ENCODE results near the gene SLC3A2. TPM values are rescaled to one million over a fixed set of nuclear protein-coding genes. Genes with fewer than 3 reads are reported as not detected.

The SLC3A2 gene
- total and polyA plus RNA-seq, 2 of the 13 experiments (the other 11 are each of a cell fraction or from before 2014, with no cell fraction given) = 213 to 226 TPM

DNA sequence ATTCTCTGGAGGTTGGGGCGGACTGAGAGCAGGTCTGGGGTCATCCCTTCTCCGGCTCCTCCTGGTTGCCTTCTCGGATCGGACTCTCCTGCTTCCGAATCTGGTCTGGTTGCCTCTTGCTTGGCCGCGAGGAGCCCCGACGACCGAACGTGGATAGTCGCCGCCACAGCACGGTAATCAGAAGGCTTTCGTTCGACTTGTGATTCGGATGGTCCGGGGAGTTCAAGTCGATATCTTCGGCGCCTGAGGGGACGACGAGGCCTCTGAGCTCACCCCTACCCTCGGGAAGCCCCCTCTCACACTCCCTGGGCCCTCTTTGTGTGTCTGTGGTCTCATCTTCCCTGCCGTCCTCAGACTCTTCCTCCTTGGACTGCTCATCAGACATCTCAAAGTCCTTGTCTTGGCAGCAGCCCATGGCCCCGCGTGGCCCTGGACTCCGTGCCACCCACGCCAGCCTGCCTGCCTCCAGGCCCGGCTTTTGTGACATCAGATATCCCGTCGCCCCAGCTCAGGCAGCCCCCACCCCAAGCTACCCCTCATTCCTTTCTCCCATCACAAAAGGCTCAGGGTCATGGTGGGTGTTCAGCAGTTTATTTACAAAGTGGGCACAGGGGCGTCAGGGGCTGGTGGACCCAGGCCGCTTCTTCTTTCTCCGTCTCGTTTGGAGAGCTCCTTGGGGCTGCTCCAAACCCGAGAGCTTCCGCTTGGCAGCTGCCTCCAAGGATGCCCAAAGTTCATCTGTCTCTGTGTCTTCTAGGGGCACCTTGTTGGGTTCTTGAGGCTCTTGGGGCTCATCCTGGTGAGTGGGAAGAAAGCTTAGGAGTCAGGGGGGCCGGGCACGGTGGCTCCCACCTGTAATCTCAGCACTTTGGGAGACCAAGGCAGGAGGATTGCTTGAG is 48.1 kb upstream of the SLC3A2 start, which contains the start of gene TEX54 (continued):
- TF ChIP-seq, protein P1, sequence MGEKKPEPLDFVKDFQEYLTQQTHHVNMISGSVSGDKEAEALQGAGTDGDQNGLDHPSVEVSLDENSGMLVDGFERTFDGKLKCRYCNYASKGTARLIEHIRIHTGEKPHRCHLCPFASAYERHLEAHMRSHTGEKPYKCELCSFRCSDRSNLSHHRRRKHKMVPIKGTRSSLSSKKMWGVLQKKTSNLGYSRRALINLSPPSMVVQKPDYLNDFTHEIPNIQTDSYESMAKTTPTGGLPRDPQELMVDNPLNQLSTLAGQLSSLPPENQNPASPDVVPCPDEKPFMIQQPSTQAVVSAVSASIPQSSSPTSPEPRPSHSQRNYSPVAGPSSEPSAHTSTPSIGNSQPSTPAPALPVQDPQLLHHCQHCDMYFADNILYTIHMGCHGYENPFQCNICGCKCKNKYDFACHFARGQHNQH (CRISPR knock-in tag; IDR thresholded peaks at IDR 0.05) = no peak
- TF ChIP-seq NFIB (CRISPR knock-in tag; IDR thresholded peaks at IDR 0.05; ENCODE audit: borderline replicate concordance) (no peak), ZNF3 (CRISPR knock-in tag; IDR thresholded peaks at IDR 0.05) (no peak), RBAK (CRISPR knock-in tag; IDR thresholded peaks at IDR 0.05) (no peak), ZNF530 (CRISPR knock-in tag; IDR thresholded peaks at IDR 0.05; ENCODE audit: low read depth) (no peak), REXO4 (CRISPR knock-in tag; IDR thresholded peaks at IDR 0.05; ENCODE audit: borderline replicate concordance) (no peak), ZBTB8A (CRISPR knock-in tag; IDR thresholded peaks at IDR 0.05; ENCODE audit: borderline replicate concordance, low read depth) (no peak), ZNF790 (CRISPR knock-in tag; IDR thresholded peaks at IDR 0.05; ENCODE audit: borderline replicate concordance) (no peak), AKAP8 (CRISPR knock-in tag; IDR thresholded peaks at IDR 0.05) (no peak), GABPB1 (CRISPR knock-in tag; IDR thresholded peaks at IDR 0.05) (no peak), AGO2 (optimal IDR thresholded peaks at IDR 0.05; ENCODE audit: low read depth, low read length) (peak; percentile 91), RXRA (CRISPR knock-in tag; IDR thresholded peaks at IDR 0.05) (no peak)
- TF ChIP-seq, protein P2, sequence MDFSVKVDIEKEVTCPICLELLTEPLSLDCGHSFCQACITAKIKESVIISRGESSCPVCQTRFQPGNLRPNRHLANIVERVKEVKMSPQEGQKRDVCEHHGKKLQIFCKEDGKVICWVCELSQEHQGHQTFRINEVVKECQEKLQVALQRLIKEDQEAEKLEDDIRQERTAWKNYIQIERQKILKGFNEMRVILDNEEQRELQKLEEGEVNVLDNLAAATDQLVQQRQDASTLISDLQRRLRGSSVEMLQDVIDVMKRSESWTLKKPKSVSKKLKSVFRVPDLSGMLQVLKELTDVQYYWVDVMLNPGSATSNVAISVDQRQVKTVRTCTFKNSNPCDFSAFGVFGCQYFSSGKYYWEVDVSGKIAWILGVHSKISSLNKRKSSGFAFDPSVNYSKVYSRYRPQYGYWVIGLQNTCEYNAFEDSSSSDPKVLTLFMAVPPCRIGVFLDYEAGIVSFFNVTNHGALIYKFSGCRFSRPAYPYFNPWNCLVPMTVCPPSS (IDR thresholded peaks at IDR 0.05) = no peak
- TF ChIP-seq, protein P3, sequence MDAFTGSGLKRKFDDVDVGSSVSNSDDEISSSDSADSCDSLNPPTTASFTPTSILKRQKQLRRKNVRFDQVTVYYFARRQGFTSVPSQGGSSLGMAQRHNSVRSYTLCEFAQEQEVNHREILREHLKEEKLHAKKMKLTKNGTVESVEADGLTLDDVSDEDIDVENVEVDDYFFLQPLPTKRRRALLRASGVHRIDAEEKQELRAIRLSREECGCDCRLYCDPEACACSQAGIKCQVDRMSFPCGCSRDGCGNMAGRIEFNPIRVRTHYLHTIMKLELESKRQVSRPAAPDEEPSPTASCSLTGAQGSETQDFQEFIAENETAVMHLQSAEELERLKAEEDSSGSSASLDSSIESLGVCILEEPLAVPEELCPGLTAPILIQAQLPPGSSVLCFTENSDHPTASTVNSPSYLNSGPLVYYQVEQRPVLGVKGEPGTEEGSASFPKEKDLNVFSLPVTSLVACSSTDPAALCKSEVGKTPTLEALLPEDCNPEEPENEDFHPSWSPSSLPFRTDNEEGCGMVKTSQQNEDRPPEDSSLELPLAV (CRISPR knock-in tag; conservative IDR thresholded peaks at IDR 0.05; ENCODE audit: low read depth) = no peak
- TF ChIP-seq, protein P4, sequence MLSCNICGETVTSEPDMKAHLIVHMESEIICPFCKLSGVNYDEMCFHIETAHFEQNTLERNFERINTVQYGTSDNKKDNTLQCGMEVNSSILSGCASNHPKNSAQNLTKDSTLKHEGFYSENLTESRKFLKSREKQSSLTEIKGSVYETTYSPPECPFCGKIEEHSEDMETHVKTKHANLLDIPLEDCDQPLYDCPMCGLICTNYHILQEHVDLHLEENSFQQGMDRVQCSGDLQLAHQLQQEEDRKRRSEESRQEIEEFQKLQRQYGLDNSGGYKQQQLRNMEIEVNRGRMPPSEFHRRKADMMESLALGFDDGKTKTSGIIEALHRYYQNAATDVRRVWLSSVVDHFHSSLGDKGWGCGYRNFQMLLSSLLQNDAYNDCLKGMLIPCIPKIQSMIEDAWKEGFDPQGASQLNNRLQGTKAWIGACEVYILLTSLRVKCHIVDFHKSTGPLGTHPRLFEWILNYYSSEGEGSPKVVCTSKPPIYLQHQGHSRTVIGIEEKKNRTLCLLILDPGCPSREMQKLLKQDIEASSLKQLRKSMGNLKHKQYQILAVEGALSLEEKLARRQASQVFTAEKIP (CRISPR knock-in tag; IDR thresholded peaks at IDR 0.05; ENCODE audit: borderline replicate concordance) = no peak
- TF ChIP-seq, protein P5, sequence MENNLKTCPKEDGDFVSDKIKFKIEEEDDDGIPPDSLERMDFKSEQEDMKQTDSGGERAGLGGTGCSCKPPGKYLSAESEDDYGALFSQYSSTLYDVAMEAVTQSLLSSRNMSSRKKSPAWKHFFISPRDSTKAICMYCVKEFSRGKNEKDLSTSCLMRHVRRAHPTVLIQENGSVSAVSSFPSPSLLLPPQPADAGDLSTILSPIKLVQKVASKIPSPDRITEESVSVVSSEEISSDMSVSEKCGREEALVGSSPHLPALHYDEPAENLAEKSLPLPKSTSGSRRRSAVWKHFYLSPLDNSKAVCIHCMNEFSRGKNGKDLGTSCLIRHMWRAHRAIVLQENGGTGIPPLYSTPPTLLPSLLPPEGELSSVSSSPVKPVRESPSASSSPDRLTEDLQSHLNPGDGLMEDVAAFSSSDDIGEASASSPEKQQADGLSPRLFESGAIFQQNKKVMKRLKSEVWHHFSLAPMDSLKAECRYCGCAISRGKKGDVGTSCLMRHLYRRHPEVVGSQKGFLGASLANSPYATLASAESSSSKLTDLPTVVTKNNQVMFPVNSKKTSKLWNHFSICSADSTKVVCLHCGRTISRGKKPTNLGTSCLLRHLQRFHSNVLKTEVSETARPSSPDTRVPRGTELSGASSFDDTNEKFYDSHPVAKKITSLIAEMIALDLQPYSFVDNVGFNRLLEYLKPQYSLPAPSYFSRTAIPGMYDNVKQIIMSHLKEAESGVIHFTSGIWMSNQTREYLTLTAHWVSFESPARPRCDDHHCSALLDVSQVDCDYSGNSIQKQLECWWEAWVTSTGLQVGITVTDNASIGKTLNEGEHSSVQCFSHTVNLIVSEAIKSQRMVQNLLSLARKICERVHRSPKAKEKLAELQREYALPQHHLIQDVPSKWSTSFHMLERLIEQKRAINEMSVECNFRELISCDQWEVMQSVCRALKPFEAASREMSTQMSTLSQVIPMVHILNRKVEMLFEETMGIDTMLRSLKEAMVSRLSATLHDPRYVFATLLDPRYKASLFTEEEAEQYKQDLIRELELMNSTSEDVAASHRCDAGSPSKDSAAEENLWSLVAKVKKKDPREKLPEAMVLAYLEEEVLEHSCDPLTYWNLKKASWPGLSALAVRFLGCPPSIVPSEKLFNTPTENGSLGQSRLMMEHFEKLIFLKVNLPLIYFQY (CRISPR knock-in tag; IDR thresholded peaks at IDR 0.05; ENCODE audit: borderline replicate concordance) = no peak
- TF ChIP-seq, protein P6, sequence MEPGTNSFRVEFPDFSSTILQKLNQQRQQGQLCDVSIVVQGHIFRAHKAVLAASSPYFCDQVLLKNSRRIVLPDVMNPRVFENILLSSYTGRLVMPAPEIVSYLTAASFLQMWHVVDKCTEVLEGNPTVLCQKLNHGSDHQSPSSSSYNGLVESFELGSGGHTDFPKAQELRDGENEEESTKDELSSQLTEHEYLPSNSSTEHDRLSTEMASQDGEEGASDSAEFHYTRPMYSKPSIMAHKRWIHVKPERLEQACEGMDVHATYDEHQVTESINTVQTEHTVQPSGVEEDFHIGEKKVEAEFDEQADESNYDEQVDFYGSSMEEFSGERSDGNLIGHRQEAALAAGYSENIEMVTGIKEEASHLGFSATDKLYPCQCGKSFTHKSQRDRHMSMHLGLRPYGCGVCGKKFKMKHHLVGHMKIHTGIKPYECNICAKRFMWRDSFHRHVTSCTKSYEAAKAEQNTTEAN (CRISPR knock-in tag; conservative IDR thresholded peaks at IDR 0.05) = no peak
